ENCODE measurements around the gene KIF2C. TPM values are rescaled to one million over a fixed set of nuclear protein-coding genes. Genes with fewer than 3 reads are reported as not detected.

Gene KIF2C
- total RNA-seq, 4 donors from 2014 or later: 0.46 to 0.55 TPM; not detected in 2

DNA sequence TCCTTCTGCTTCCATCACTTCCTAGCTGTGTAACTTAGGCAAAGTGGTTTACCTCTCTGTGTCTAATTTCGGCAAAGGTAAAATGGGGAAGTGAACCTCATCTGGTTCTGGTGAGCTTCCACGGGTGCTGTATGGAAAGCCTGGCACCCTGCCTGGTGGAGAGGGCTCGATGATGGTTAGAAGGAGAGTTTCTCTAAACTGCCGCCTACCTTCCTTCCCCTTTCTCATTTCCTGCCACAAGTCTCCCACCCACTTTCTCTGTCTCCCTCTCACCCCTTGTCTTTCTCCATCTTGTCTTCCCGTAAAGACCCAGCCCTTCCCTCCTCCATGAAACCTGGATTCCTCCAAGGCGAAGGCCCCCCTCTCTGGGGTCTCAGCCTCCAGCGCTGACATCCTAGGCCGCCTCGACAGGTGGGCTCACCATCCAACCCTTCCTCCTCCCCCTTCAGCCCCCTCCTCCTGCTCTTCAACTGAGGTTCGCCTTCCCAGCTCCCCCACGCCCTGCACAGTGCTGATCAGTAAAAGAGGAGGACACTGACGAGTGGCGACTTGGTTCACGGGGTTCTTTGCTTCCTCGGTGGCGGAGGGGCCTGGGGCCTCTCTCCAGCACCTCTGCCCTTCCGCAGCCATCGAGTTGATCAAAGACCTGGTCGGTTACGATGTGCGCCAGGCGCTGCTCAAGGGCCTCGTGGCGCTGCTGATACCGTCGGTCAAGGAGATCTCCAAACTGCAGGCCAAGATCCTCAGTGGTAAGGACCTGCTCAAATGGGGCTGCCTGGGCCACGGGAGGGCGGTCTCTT lies 15.9 kb upstream of the KIF2C start:
- DNase-seq: no peak
- Histone ChIP-seq H3K4me1 (no peaks in the 10 kb centered on the region), H3K36me3 (no peaks in the 10 kb centered on the region), H3K4me3 (no peak overlapping the region), H3K9me3 (no peaks in the 10 kb centered on the region), H3K27me3 (no peaks in the 10 kb centered on the region), H3K27ac (no peak overlapping the region)
- in situ Hi-C loops (cut with MboI; ENCODE audit: low sequenced_read_pairs in 4 of 4): no loop called here
- intact Hi-C loops (cut with DNase I; ENCODE audit: low total_unique reads): no loop called here
- TF ChIP-seq POLR2A (IDR thresholded peaks at IDR 0.05): no peak
- TF ChIP-seq, protein P1, sequence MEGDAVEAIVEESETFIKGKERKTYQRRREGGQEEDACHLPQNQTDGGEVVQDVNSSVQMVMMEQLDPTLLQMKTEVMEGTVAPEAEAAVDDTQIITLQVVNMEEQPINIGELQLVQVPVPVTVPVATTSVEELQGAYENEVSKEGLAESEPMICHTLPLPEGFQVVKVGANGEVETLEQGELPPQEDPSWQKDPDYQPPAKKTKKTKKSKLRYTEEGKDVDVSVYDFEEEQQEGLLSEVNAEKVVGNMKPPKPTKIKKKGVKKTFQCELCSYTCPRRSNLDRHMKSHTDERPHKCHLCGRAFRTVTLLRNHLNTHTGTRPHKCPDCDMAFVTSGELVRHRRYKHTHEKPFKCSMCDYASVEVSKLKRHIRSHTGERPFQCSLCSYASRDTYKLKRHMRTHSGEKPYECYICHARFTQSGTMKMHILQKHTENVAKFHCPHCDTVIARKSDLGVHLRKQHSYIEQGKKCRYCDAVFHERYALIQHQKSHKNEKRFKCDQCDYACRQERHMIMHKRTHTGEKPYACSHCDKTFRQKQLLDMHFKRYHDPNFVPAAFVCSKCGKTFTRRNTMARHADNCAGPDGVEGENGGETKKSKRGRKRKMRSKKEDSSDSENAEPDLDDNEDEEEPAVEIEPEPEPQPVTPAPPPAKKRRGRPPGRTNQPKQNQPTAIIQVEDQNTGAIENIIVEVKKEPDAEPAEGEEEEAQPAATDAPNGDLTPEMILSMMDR (IDR thresholded peaks at IDR 0.05 in 4 of 5, conservative IDR thresholded peaks at IDR 0.05 in 1 of 5): no peak
- no peak for ATAC-seq

DNA sequence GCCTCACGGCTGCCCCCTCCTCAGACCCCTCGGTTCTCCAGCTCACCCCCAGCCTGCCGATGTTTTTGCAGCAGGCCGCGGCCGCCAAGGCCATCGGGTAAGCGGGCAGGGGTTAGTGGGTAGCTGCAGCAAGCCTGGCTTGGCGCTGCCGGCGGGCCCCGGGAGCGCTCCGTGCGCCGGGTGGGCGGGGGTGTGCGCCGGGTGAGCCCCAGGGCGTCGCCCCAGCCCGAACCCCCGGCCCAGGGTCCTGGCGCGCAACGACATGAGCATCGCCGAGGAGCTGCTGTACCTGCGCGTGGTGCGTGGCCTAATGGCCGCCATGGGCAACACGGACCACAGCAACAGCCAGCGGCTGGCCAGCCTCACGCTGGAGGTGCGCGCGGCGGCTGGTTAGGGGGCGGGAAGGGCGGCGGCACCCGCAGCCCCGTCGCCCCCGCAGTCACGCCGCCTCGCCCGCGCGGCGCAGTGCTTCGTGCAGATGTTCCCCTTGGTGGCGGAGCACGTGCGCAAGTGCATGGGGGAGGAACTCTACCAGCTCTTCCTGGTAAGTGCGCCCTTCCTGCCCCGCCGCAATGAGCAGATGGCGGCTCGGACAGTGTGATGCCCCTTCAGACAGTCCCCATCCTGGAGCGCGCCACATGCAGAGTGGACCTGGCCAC lies 15.2 kb upstream of the KIF2C start:
- no peaks in the 10 kb centered on the region for H3K27me3 ChIP-seq
- no peaks in the 10 kb centered on the region for H3K36me3 ChIP-seq
- in situ Hi-C loops (cut with MboI; ENCODE audit: low sequenced_read_pairs in 4 of 4): no loop called here
- H3K4me3 ChIP-seq: no peak overlapping the region
- intact Hi-C loops (cut with DNase I; ENCODE audit: low total_unique reads): no loop called here
- ATAC-seq (no peak), DNase-seq (no peak)
- no peaks in the 10 kb centered on the region for H3K4me1 ChIP-seq
- H3K27ac ChIP-seq: no peak overlapping the region
- TF ChIP-seq POLR2A (IDR thresholded peaks at IDR 0.05): no peak
- TF ChIP-seq, protein P1 (IDR thresholded peaks at IDR 0.05 in 4 of 5, conservative IDR thresholded peaks at IDR 0.05 in 1 of 5): no peak
- no peaks in the 10 kb centered on the region for H3K9me3 ChIP-seq

- intact Hi-C loops (cut with DNase I; ENCODE audit: low total_unique reads): no loop called here
- in situ Hi-C loops (cut with MboI; ENCODE audit: low sequenced_read_pairs in 4 of 4): no loop called here
- no peak overlapping the region for H3K27ac ChIP-seq
- no peaks in the 10 kb centered on the region for H3K36me3 ChIP-seq
- DNase-seq (no peak), ATAC-seq (no peak)
- H3K9me3 ChIP-seq: no peaks in the 10 kb centered on the region
- TF ChIP-seq, protein P1 (IDR thresholded peaks at IDR 0.05 in 4 of 5, conservative IDR thresholded peaks at IDR 0.05 in 1 of 5): no peak
- TF ChIP-seq POLR2A (IDR thresholded peaks at IDR 0.05): no peak
- no peaks in the 10 kb centered on the region for H3K27me3 ChIP-seq
- H3K4me3 ChIP-seq: no peak overlapping the region
- H3K4me1 ChIP-seq: no peaks in the 10 kb centered on the region
Observed at GRCh38 chr1:44724955-44725698, 14.5 kb upstream of the KIF2C start.

- intact Hi-C loops (cut with DNase I; ENCODE audit: low total_unique reads): loop anchor here (1.0 to 10.0 kb wide), 7 partner anchors 44 to 954 kb away; partner anchors contain the start of genes ARMH1, GPBP1L1, RPS8 and TESK2
- no peaks in the 10 kb centered on the region for H3K27me3 ChIP-seq
- peak; percentile 81 to 87 for ATAC-seq
- peak; percentile 80 to 94 for DNase-seq
- peak within 1 kb of the TSS; percentile 70 to 87 (median 79) for H3K27ac ChIP-seq
- H3K4me1 ChIP-seq: peaks cover 9 to 12% of the 10 kb centered on the region in 2 donors
- H3K36me3 ChIP-seq: no peaks in the 10 kb centered on the region
- H3K9me3 ChIP-seq: no peaks in the 10 kb centered on the region
- TF ChIP-seq POLR2A (IDR thresholded peaks at IDR 0.05): peak; percentile 79 to 97
- TF ChIP-seq, protein P1 (IDR thresholded peaks at IDR 0.05 in 4 of 5, conservative IDR thresholded peaks at IDR 0.05 in 1 of 5): peak; percentile 77 to 89 (median 81)
- peak within 1 kb of the TSS in 3 of 4 donors; percentile 3 to 34 (median 3) for H3K4me3 ChIP-seq
- in situ Hi-C loops (cut with MboI; ENCODE audit: low sequenced_read_pairs in 4 of 4): no loop called here
Observed at GRCh38 chr1:44730741-44731512, 8.7 kb upstream of the KIF2C start, which contains the start of gene RNU5D-1. TSS of gene RNU5D-1 (minus strand) at chr1:44731170.

All from gastrocnemius medialis (tissue), 4 donors.